HepG2 (cell line): ENCODE results near the gene SGMS1. TPM values are rescaled to one million over a fixed set of nuclear protein-coding genes. Genes with fewer than 3 reads are reported as not detected.

Experiments used
- ATAC-seq: fragments of 200-7000 bp; cut with Tn5 transposase; 3 replicates; pipeline ENCODE4 v1.9.1; 2020; ENCODE audit warnings: mild to moderate bottlenecking, moderate library complexity
- BruUV-seq: library from RNA; stranded (reverse); fragments of 400-500 nt; replicated peaks from 2 replicates; lab custom pipeline; 2021; lab: Mats Ljungman, UMichigan
- CTCF ChIA-PET: fragments of 300-600 bp; formaldehyde crosslinking; extraction: SDS; loops from one replicate; lab custom pipeline; 2021; ENCODE audit warnings: low total read pairs, inconsistent platforms, low intra/inter-chr PET ratio; lab: Yijun Ruan, JAX
- POLR2A ChIA-PET: fragments of 350-600 bp; sonication (Branson Sonifier 250); formaldehyde crosslinking; loops from one replicate; lab custom pipeline; 2020; ENCODE audit warnings: antibody characterized with exemption, inconsistent platforms; lab: Yijun Ruan, JAX
- DNase-seq: peaks from one replicate; pipeline ENCODE4 v3.0.0-alpha.2; 2015; ENCODE audit warnings: low spot score
- FAIRE-seq: peaks from 3 replicates; lab custom pipeline; 2011; peaks lifted over from hg19 to GRCh38; lab: Jason Lieb, UNC
- H2AFZ ChIP-seq: one replicate; pipeline ENCODE4 v1.6.1; 2011; ENCODE audit warnings: low read length, inconsistent platforms
- H3K27ac ChIP-seq: fragments of 300-600 bp; 3 replicates; pipeline ENCODE4 v1.8.0; 2011; ENCODE audit warnings: mixed run types, mild to moderate bottlenecking, mixed read lengths, low read length, inconsistent platforms; ENCODE audit not compliant: insufficient read depth; ENCODE audit errors: extremely low read length
- H3K27me3 ChIP-seq, 2 experiments: fragments of 200-600 bp in 1 of 2; 2 replicates in 1 of 2; 3 replicates in 1 of 2; pipeline versions ENCODE4 v1.6.0 to v1.8.0; 2011; ENCODE audit warnings: low read length in 2 of 2, mild to moderate bottlenecking in 2 of 2, moderate library complexity in 2 of 2, inconsistent platforms in 1 of 2; ENCODE audit not compliant: insufficient read depth in 2 of 2, control insufficient read depth in 1 of 2
- H3K36me3 ChIP-seq, 2 experiments: fragments of 200-600 bp in 1 of 2; replicated peaks in 1 of 2; 2 replicates in 1 of 2; 3 replicates in 1 of 2; pipeline versions ENCODE4 v1.5.1 to v1.8.0; 2011; ENCODE audit warnings: low read length in 2 of 2, inconsistent platforms in 1 of 2; ENCODE audit not compliant: insufficient read depth in 2 of 2, control insufficient read depth in 1 of 2
- H3K4me1 ChIP-seq: 2 replicates; pipeline ENCODE4 v1.5.1; 2012; ENCODE audit warnings: low read length, inconsistent platforms; ENCODE audit not compliant: insufficient read depth
- H3K4me2 ChIP-seq: 2 replicates; pipeline ENCODE4 v1.6.0; 2011; ENCODE audit warnings: low read depth, low read length, inconsistent platforms
- H3K4me3 ChIP-seq, 3 experiments: fragments of 200-600 bp in 1 of 3; sonication (generic), shearing (Covaris generic) in 1 of 3; replicated peaks in 1 of 3; 2 replicates each; pipeline ENCODE4 v1.5.1; 2011 to 2016; ENCODE audit warnings: low read length in 3 of 3, inconsistent platforms in 2 of 3, low read depth in 2 of 3, mild to moderate bottlenecking in 2 of 3, control low read depth in 1 of 3, mixed read lengths in 1 of 3; ENCODE audit not compliant: insufficient read depth in 1 of 3
- H3K79me2 ChIP-seq: one replicate; pipeline ENCODE4 v1.6.1; 2011; ENCODE audit warnings: low read length, inconsistent platforms; ENCODE audit not compliant: insufficient read depth
- H3K9ac ChIP-seq: 2 replicates; pipeline ENCODE4 v1.6.0; 2011; ENCODE audit warnings: mild to moderate bottlenecking, low read depth, low read length, inconsistent platforms; ENCODE audit not compliant: insufficient read depth
- H3K9me3 ChIP-seq: 2 replicates; pipeline ENCODE4 v1.5.1; 2012; ENCODE audit warnings: mild to moderate bottlenecking, low read length
- H4K20me1 ChIP-seq: 2 replicates; pipeline ENCODE4 v1.6.0; 2011; ENCODE audit warnings: inconsistent platforms, mild to moderate bottlenecking, low read length, moderate library complexity; ENCODE audit not compliant: insufficient read depth
- HNRNPLL ChIP-seq: fragments of 200-400 bp; formaldehyde crosslinking; IDR thresholded peaks from 2 replicates; pipeline ENCODE4 v1.6.1; 2017; ENCODE audit warnings: mild to moderate bottlenecking, low read depth, low read length; ENCODE audit not compliant: poor library complexity, severe bottlenecking
- ZFP37 ChIP-seq: sonication (generic); formaldehyde crosslinking; IDR thresholded peaks from 2 replicates; pipeline ENCODE4 v1.4.0; 2020; ENCODE audit warnings: missing genetic modification reagents, borderline replicate concordance
- ZNF629 ChIP-seq: sonication (generic); formaldehyde crosslinking; conservative IDR thresholded peaks from 2 replicates; pipeline ENCODE4 v1.5.0; 2020; ENCODE audit warnings: missing genetic modification reagents
- in situ Hi-C: cut with HindIII; loops from 2 replicates; pipeline ENCODE4 v1.10.0; 2017; ENCODE audit warnings: low pct_unique_long_range_greater_than_20kb; ENCODE audit not compliant: extremely low pct_ligation_motif_present
- intact Hi-C: fragments of 100-400 bp; cut with micrococcal nuclease; formaldehyde crosslinking; loops from one replicate; pipeline ENCODE4 v1.10.0; 2022; ENCODE audit not compliant: unreplicated experiment
- polyA plus RNA-seq, 8 experiments: library from polyadenylated mRNA; depleted of rRNA in 3 of 8; stranded (reverse) in 7 of 8; unstranded in 1 of 8; fragments of >200 nt; fragmentation: Illumina TruSeq in 4 of 8; extraction: Trizol in 4 of 8; gene quantifications; 2 replicates each; pipeline versions ENCODE4 v1.2.1 to v1.2.3, GENCODE V29; 2011 to 2016; ENCODE audit warnings: low read depth in 4 of 8, missing spikeins in 1 of 8, mixed read lengths in 1 of 8; ENCODE audit not compliant: insufficient read depth in 1 of 8
- total RNA-seq, 5 experiments: library from RNA; depleted of rRNA; stranded (reverse); fragments of >200 nt; fragmentation: Illumina TruSeq; extraction: Trizol; gene quantifications; 2 replicates each; pipeline ENCODE4 v1.2.3, GENCODE V29; 2016; ENCODE audit warnings: low read depth in 1 of 5
- TF ChIP-seq, protein P1 (sequence below): sonication (generic); formaldehyde crosslinking; IDR thresholded peaks from 2 replicates; pipeline ENCODE4 v1.5.0; 2020; ENCODE audit warnings: missing genetic modification reagents

SGMS1 gene
- total and polyA plus RNA-seq, 2 of the 13 experiments (the other 11 are each of a cell fraction or from before 2014, with no cell fraction given), result 6.5 to 15.1 TPM

DNA sequence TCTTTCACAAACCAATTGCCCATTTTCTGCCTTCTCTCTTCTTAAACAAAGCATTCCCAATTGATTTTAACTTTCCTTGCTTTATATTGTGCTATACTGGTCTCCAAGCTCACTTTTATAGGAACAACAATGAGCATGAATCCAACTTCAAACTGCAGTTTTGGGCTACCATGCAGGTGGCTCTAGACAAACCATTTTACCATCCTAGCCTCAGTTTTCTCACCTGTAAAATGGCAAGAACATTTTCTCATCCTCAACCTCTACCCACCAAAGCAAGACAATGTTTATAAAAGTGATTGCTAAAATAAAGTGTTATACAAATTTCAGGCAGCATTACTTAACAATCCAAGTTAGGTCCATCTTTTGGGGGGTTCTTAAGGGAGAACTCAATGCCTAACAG is 305.6 kb downstream of the SGMS1 start:
- no peak for DNase-seq
- 0 out of 5 replicates have a peak, but pooled peaks cover 1 to 9% of the 10 kb centered on the region in 2 experiments for H3K36me3 ChIP-seq
- CTCF ChIA-PET, result no interaction called here
- no peaks in the 10 kb centered on the region for H3K4me1 ChIP-seq
- no peak overlapping the region for H3K9ac ChIP-seq
- H3K27me3 ChIP-seq, result no peaks in the 10 kb centered on the region
- no peak for ATAC-seq
- no peak overlapping the region for H3K27ac ChIP-seq
- H3K4me3 ChIP-seq, result no peak overlapping the region
- no peaks in the 10 kb centered on the region for H3K79me2 ChIP-seq
- H2AFZ ChIP-seq, result no peak overlapping the region
- BruUV-seq, result no TSS peak
- no peak for FAIRE-seq
- no peaks in the 10 kb centered on the region for H4K20me1 ChIP-seq
- in situ Hi-C loops, result no loop called here
- no peaks in the 10 kb centered on the region for H3K9me3 ChIP-seq
- POLR2A ChIA-PET, result no interaction called here
- no peak for TF ChIP-seq HNRNPLL
- TF ChIP-seq, protein P1, sequence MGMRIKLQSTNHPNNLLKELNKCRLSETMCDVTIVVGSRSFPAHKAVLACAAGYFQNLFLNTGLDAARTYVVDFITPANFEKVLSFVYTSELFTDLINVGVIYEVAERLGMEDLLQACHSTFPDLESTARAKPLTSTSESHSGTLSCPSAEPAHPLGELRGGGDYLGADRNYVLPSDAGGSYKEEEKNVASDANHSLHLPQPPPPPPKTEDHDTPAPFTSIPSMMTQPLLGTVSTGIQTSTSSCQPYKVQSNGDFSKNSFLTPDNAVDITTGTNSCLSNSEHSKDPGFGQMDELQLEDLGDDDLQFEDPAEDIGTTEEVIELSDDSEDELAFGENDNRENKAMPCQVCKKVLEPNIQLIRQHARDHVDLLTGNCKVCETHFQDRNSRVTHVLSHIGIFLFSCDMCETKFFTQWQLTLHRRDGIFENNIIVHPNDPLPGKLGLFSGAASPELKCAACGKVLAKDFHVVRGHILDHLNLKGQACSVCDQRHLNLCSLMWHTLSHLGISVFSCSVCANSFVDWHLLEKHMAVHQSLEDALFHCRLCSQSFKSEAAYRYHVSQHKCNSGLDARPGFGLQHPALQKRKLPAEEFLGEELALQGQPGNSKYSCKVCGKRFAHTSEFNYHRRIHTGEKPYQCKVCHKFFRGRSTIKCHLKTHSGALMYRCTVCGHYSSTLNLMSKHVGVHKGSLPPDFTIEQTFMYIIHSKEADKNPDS (CRISPR knock-in tag), result no peak
- TF ChIP-seq ZFP37 (CRISPR knock-in tag), result no peak
- TF ChIP-seq ZNF629 (CRISPR knock-in tag), result peak; percentile 45; the same call in 1 of the 2 replicates
- intact Hi-C loops, result no loop called here
- H3K4me2 ChIP-seq, result no peak overlapping the region
